ENCODE data around the gene RHBDD3.

DNA sequence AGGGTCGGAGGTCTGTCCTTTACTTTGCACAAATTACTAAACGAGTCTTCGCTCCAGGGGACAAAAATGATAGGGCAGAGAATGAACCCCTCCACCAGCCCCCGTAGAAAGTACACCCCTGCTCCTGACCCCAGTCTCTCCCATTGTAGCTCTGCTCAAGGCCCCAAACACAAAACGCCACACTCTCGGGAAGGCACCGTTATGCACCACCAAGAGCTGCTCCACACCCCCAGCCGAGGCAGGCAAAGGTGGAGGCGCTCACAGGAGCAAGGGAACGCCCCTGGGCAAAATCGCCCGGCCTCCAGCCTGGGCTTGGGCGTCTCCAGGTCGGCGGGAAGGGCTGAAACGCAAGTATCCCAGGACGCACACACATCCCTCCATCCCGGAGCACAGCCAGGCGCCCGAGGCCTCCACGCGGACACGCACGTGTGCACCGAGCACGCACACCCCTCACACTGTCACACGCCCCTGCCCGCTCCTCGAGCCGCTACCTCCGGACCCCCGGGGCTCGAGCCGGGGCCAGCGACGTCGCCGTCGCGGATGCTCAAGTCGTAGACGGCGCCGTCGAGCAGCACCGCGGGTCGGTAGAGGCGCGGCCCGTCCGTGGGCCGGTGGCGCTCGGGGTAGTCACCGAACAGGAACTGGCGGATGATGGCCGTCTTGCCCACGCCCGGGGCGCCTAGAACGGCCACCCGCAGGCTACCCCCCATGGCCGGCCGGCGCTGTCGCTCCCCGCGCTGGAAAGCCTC lies 46.9 kb upstream of the RHBDD3 start:
- TF ChIP-seq, protein P1, sequence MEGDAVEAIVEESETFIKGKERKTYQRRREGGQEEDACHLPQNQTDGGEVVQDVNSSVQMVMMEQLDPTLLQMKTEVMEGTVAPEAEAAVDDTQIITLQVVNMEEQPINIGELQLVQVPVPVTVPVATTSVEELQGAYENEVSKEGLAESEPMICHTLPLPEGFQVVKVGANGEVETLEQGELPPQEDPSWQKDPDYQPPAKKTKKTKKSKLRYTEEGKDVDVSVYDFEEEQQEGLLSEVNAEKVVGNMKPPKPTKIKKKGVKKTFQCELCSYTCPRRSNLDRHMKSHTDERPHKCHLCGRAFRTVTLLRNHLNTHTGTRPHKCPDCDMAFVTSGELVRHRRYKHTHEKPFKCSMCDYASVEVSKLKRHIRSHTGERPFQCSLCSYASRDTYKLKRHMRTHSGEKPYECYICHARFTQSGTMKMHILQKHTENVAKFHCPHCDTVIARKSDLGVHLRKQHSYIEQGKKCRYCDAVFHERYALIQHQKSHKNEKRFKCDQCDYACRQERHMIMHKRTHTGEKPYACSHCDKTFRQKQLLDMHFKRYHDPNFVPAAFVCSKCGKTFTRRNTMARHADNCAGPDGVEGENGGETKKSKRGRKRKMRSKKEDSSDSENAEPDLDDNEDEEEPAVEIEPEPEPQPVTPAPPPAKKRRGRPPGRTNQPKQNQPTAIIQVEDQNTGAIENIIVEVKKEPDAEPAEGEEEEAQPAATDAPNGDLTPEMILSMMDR (IDR thresholded peaks at IDR 0.05) = no peak
- no peak for TF ChIP-seq POLR2A (IDR thresholded peaks at IDR 0.05)

Measured in heart left ventricle (tissue), 13 donors.